Adrenal gland (tissue), 12 donors: ENCODE measurements around the gene SLC2A4. TPM values are rescaled to one million over a fixed set of nuclear protein-coding genes. Genes with fewer than 3 reads are reported as not detected.
A peak's percentile ranks its signal among the peaks of the same experiment; 100 is the strongest.

ENCODE experiments used
- DNase-seq, 7 donors: peaks; one replicate each; pipeline ENCODE4 v3.0.0-alpha.2; 2019 to 2020
- H3K27ac ChIP-seq, 5 donors: fragments of 200-600 bp; sonication (generic) in 4 of 5; 1 replicate in 3 of 5; 2 replicates in 2 of 5; pipeline versions ENCODE4 v1.5.1 to v1.8.0; 2016 to 2020; ENCODE audit warnings: mild to moderate bottlenecking in 1 of 5
- H3K27me3 ChIP-seq: fragments of 200-600 bp; 2 replicates; pipeline ENCODE4 v1.8.0; 2021
- H3K36me3 ChIP-seq, 2 donors: fragments of 200-600 bp; replicated peaks in 1 of 2; 1 replicate in 1 of 2; 2 replicates in 1 of 2; pipeline versions ENCODE4 v1.5.1 to v1.8.0; 2018 to 2022
- H3K4me1 ChIP-seq, 2 donors: fragments of 200-600 bp; replicated peaks in 1 of 2; 1 replicate in 1 of 2; 2 replicates in 1 of 2; pipeline versions ENCODE4 v1.5.1 to v1.8.0; 2018 to 2021
- H3K4me3 ChIP-seq, 4 donors: fragments of 200-600 bp; sonication (generic) in 3 of 4; one replicate each; pipeline ENCODE4 v1.5.1; 2016 to 2018
- H3K9me3 ChIP-seq, 3 donors: fragments of 200-600 bp; sonication (generic) in 1 of 3; replicated peaks in 1 of 3; 1 replicate in 2 of 3; 2 replicates in 1 of 3; pipeline versions ENCODE4 v1.5.1 to v1.8.0; 2016 to 2021
- POLR2A ChIP-seq, 2 donors: fragments of 450-650 bp; IDR thresholded peaks; one replicate each; pipeline ENCODE4 v1.6.1; 2017; ENCODE audit warnings: antibody characterized with exemption in 2 of 2, mild to moderate bottlenecking in 2 of 2, moderate library complexity in 1 of 2
- WGBS, 4 donors: extraction: QIAGEN DNeasy Blood & Tissue Kit in 2 of 4; methylation state at CpG; one replicate each; pipeline versions ENCODE4 v1.1.5 to v1.1.7; 2013 to 2017; 5-methylcytosine and 5-hydroxymethylcytosine counted together
- intact Hi-C, 2 donors: fragments of 100-400 bp; cut with DNase I; formaldehyde crosslinking; loops; one replicate each; pipeline versions ENCODE4 v1.14.1 to v1.15.0; 2022 to 2023
- polyA plus RNA-seq, 3 donors: library from polyadenylated mRNA; stranded (reverse); fragments of 200-250 nt in 2 of 3; fragments of 350-450 nt in 1 of 3; fragmentation: Illumina TruSeq in 1 of 3; extraction: RNeasy Lipid Tissue Mini Kit (QIAGEN cat#74804) in 1 of 3; gene quantifications; one replicate each; pipeline ENCODE4 v1.2.3, GENCODE V29; 2013 to 2014
- total RNA-seq, 9 donors: library from RNA; depleted of rRNA in 4 of 9; stranded (reverse); fragments of >200 nt in 4 of 9; fragments of 120-200 nt in 1 of 9; fragmentation: NEBNext Ultra II Directional in 1 of 9; extraction: Animal tissue kit (Norgen Biotek cat#: 25700) in 1 of 9; gene quantifications; one replicate each; pipeline versions ENCODE4 v1.1.0 to v1.2.4, GENCODE V29; 2013 to 2023
- TF ChIP-seq, protein P1 (sequence below), 6 experiments: fragments of 450-650 bp in 4 of 6; fragments of 200-600 bp in 2 of 6; sonication (generic) in 1 of 6; IDR thresholded peaks; 1 replicate in 5 of 6; 2 replicates in 1 of 6; pipeline versions ENCODE4 v1.5.1 to v1.8.0; 2016 to 2021; ENCODE audit warnings: antibody characterized with exemption in 6 of 6, mild to moderate bottlenecking in 2 of 6, moderate library complexity in 1 of 6
- donor health status: healthy with polysubstance abuse.
- donor health status: Bipolar disorder and iron deficiency.
- donor health status: DM: yes; HTN: yes; CAD: no.
- donor health status: DM: no; HTN: no; CAD: no.
- donor health status: DM: no; HTN: no; CAD: no.
- donor health status: DM: yes; HTN: yes; CAD: no.

Gene SLC2A4
- total and polyA plus RNA-seq, 12 donors, result 0.75 to 30.0 (median 6.7) TPM

DNA sequence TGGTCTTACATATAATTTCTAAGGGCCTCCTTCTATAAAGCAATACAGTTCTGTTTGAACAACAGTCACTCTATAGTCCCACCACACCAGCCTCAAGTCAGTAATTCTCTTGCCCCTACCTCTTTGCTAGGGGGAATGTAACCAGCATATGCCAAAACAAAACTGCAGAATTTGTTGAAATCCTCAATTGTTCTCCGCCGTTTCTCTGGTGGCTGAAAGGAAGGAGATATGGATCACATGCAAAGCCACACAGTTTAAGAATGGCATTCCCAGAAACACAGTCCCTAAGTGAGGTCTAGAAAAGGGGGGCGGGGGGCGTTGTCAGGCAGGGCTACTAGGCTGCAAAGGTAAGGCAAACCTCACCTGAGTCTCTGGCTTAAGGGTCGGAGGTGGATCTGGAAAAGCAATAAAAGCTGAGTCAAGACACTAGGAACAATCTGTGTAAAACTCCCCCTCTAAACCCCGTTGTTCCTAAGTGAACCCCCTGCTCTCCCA is 44.2 kb upstream of the SLC2A4 start:
- Histone ChIP-seq H3K9me3 (no peaks in the 10 kb centered on the region), H3K27ac (peak overlapping the region in 4 of 5 donors; percentile 87 to 91 (median 90)), H3K4me3 (peak overlapping the region in 2 of 4 donors; percentile 92 to 95), H3K4me1 (peaks cover 53 to 58% of the 10 kb centered on the region in 2 donors), H3K27me3 (no peaks in the 10 kb centered on the region), H3K36me3 (peaks cover 0 to 29% of the 10 kb centered on the region in 2 donors)
- intact Hi-C loops, result no loop called here
- 23 to 32% (median 24%) methylated on average over 4 to 6 of the region's 6 CpGs for WGBS, 4 donors
- TF ChIP-seq, protein P1, sequence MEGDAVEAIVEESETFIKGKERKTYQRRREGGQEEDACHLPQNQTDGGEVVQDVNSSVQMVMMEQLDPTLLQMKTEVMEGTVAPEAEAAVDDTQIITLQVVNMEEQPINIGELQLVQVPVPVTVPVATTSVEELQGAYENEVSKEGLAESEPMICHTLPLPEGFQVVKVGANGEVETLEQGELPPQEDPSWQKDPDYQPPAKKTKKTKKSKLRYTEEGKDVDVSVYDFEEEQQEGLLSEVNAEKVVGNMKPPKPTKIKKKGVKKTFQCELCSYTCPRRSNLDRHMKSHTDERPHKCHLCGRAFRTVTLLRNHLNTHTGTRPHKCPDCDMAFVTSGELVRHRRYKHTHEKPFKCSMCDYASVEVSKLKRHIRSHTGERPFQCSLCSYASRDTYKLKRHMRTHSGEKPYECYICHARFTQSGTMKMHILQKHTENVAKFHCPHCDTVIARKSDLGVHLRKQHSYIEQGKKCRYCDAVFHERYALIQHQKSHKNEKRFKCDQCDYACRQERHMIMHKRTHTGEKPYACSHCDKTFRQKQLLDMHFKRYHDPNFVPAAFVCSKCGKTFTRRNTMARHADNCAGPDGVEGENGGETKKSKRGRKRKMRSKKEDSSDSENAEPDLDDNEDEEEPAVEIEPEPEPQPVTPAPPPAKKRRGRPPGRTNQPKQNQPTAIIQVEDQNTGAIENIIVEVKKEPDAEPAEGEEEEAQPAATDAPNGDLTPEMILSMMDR (IDR thresholded peaks at IDR 0.05), result no peak
- TF ChIP-seq POLR2A (IDR thresholded peaks at IDR 0.05), result no peak
- DNase-seq, result peak in 1 of 7 donors; percentile 64

DNA sequence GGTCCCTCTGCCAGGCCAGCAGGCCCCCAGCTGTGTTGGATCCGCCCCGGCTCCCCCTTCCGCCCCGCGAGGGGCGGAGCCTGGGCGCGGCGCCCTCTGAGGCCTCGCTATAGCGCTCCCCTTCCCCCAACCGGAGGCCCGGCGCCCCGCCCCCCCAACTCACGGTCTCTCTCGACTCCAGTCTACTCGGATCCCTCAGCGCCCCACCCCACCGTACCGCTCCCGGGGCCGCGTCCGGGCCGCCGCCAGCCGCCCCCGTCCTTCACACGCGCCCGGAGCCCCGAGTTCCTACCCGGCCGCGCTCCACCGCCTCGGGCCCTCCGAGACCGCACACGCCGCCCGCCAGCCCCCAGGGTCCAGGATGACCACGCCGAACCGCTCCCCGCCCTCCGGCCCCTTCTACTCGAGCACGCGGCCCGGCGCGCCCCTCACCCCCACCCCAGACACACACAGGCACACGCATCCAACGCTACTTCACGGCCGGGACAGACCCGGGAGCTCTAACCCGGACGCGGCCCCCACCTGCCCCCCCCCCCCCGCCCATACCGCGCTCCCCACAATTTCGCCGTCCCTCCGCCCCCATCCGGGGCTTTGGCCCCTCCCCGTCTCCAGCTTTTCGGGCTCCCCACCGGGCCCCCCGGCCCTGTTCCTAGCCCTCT is 43.6 kb upstream of the SLC2A4 start:
- H3K4me1 ChIP-seq, result peaks cover 47 to 53% of the 10 kb centered on the region in 2 donors
- intact Hi-C loops, result no loop called here
- WGBS, 4 donors, result 1 to 15% (median 1%) methylated on average over 4 to 72 of the region's 73 CpGs; no CpG with 5 or more reads in 1 of the 4 donors

DNA sequence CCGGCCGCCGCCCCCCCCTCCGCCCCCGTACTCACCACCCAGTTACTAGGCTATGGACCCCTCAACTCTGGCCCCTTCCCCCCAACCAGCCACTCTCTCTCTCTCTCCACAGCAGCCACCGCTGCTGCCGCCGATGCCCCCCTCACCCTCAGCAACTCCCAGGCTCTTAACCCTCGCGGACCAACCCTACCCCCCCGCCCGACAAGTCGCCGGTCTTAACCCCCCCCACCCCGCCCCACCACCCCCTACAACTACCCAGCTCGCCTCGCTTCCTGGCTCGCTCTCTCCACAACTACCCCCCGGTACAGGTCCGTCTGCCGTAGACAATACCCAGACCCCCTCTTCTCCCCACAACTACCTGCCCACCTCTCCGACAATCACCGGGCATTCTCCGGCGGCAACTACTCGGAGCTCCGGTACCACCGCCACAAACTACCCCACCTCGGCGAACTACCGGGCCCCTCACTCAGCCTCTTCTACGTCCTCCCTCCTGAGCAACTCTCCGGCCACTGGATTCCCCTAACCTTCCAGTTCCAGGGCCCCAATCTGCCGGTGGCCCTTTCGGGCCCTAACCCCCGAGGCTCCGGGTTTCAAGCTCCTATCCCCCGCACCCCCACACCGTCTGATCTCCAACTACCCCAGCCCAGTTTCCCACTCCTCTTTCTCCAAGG is 43.0 kb upstream of the SLC2A4 start:
- peak overlapping the region; percentile 86 to 95 (median 92) for H3K4me3 ChIP-seq
- peak overlapping the region; percentile 87 to 91 (median 90) for H3K27ac ChIP-seq
- H3K27me3 ChIP-seq, result no peaks in the 10 kb centered on the region
- DNase-seq, result peak in 6 of 7 donors; percentile 54 to 72 (median 65)
- 0 to 1% (median 1%) methylated on average over 18 to 39 of the region's 39 CpGs for WGBS, 4 donors
- TF ChIP-seq, protein P1 (IDR thresholded peaks at IDR 0.05), result no peak
- TF ChIP-seq POLR2A (IDR thresholded peaks at IDR 0.05), result peak in 1 of 2 donors; percentile 2
- H3K9me3 ChIP-seq, result no peaks in the 10 kb centered on the region
- peaks cover 0 to 29% of the 10 kb centered on the region in 2 donors for H3K36me3 ChIP-seq
- intact Hi-C loops, result no loop called here
- H3K4me1 ChIP-seq, result peaks cover 46 to 47% of the 10 kb centered on the region in 2 donors

More for the DNA sequence above, 43.6 kb upstream of the SLC2A4 start:
- peak overlapping the region in 4 of 5 donors; percentile 87 to 91 (median 90) for H3K27ac ChIP-seq
- peak overlapping the region in 2 of 4 donors; percentile 92 to 95 for H3K4me3 ChIP-seq
- DNase-seq, result peak; percentile 86 to 90 (median 89)
- no peaks in the 10 kb centered on the region for H3K27me3 ChIP-seq
- no peak for TF ChIP-seq POLR2A (IDR thresholded peaks at IDR 0.05)
- TF ChIP-seq, protein P1 (IDR thresholded peaks at IDR 0.05), result no peak
- peaks cover 0 to 29% of the 10 kb centered on the region in 2 donors for H3K36me3 ChIP-seq
- no peaks in the 10 kb centered on the region for H3K9me3 ChIP-seq
